Stimulated activated CD8-positive, alpha-beta memory T cell treated with anti-CD3 and anti-CD28 coated beads, Interleukin-2, amount 100 ng/mL, for 1 hour (primary cell): ENCODE data around the gene TBX5.
"Not testable (repeated sequence)": the region's sequence is repeated elsewhere in the genome, so short reads cannot be mapped to it uniquely, and the experiment has no call there.

Source experiments
- DNase-seq, 2 donors: peaks; one replicate each; pipeline ENCODE4 v3.0.0-alpha.2; 2020; ENCODE audit warnings: low read depth in 2 of 2

TBX5 gene

DNA sequence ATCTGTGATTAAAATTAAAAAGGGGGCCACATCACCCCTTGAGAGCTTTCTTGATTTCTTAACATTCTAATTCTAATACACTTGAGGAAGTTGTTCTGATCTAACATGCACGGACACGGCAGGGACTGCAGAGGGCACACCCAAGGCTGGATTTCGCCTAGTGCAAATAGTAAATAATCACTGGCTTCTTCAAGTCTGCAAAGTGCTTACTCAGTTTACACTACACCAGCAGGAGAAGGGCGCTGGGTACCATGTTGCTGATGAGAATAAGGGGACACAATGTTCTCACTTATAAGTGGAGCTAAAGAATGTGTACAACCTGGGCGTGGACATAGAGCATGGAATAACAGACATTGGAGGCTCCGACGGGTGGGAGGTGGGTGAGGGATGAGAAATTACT, 34.2 kb downstream of the TBX5 start:
- DNase-seq = no peak

DNA sequence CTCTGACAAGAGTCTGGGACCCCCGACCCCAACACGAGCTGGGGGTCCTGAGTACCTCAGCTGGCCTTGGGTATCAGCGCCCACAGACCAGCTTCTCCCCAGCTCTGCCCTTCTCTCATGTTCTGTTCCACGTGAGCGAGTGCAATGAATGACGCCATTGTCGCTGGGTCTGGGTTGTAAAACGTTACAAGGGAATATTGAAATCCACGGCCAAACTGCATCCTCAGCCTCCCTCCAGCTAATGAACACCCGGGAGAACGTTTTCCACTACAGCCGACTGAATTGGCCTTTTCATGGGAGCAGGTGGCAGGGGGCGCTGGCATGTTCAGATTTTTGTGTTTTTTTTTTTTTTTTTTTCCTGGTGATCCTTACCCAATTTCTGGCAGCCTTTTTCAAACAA, 34.7 kb downstream of the TBX5 start:
- no peak for DNase-seq

DNA sequence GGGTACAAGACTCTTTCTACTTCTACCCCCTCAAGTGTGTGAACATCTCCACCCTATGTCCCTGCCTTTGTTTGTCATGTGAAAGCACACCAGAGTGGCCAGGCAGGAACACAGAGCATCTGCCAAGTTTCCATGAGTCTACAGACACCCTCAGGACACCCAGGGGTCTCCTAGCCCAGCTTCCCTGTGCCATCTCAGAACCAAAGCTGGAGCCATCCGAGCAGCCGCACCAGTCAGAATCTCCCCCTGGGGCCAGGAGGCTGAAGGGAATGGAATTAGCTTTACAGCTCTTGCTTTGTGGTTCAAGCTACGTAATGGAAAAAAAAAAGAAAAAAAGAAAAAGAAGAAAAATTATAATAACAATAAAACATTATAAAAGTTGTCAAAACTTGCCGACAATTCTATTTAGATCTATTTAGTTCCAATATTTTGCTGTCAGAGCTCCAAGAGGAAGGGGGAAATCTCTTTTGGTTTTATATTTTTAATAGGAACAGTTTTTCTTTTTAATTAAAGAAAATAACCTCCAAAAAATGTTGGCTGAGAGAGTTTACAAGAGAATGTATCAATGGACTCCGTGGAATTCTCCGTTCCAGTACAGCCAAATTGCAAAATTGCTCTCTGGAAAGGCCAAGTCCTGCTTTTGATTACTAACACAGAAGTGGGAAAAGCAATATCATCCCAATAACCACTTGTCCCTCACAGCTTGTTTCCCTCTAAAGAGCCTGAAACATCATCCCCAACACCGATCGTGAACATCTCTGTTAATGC, 37.1 kb downstream of the TBX5 start:
- DNase-seq = no peak

DNA sequence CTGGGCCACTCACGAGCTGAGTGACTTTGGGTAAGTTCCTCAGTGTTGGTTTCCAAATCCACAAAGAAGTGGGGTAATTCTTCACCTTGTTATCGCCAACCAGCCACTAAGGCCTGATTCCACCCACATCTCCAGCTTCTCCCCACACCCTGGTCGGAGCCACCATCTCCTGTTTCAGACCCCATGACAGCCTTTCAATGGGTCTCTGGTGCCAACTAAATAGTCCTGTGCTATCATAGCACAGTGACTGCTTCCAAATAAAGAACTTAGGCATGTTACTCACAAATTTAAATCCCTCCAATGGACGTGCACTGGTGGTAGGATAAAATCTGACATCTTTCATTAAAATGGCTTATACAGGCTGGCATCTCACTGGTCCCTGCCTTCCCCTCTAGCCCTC, 44.0 kb downstream of the TBX5 start:
- no peak for DNase-seq

DNA sequence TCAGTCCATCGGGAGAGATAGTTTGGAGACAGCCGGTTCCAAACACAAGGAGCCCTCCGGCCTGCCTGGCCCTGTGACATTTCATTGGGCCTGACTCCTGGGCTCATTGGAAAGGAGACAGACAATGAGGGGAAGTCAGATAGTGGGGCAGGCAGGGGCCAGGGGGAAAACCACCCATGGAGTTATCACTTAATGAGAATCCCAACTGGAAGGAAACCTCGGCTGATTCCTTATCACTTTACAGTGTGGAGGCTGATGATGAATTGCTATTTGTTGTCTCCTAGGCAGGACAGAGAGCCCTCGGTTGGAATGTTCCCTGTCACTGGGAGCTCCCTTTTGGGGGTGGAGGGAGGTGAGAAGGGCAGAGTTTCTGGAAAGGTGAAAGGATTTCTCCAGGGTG, 44.4 kb downstream of the TBX5 start:
- no peak for DNase-seq

DNA sequence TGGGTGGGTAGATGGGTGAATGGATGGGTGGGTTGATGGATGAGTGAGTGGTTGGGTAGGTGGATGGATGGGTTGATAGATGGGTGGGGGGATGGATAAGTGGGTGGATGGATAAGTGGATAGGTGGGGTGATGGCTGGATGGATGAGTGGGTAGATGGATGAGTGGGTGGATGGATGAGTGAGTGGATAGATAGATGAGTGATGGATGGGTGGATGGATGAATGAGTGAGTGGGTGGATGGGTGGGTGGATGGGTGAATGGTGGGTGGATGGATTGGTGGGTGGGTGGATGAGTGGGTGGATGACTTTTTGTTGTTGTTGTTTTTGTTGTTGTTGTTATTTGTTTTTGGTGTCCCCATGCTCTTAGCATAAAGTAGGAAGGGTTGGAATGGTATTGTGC, 45.5 kb downstream of the TBX5 start:
- no peak for DNase-seq

DNA sequence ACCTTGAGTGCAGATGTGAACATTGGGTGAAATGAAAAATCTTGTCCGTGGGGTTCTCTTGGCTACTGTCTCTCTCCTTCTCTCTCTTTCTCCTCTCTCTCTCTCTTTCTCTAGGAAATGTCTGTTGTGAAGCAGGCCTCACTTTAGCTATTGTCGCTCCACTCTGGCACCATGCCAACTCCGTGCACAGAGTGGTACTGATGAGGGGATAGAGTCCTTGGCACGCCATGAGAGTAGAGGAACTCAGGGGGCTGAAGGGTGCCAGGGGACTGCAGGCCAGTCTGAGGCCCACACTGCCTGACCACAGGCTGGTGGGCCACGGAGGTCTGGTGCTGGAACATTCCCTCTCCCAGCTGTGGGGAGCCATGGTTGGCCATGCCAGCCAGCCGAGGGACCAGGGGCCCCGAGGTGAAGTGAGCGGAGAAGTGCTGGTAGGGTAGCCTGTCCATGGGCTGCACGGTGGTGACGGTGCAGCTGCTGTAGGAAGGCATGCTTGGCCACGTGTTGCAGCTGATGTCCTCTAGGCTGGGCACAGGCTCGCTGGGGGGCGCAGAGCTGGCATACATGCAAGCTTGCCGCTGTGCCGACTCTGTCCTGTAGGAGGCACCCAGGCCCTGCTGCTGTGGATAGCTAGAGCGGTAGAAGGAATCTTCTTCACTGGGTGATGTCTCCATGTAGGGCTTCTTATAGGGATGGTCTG, 50.4 kb downstream of the TBX5 start:
- no peak for DNase-seq

DNA sequence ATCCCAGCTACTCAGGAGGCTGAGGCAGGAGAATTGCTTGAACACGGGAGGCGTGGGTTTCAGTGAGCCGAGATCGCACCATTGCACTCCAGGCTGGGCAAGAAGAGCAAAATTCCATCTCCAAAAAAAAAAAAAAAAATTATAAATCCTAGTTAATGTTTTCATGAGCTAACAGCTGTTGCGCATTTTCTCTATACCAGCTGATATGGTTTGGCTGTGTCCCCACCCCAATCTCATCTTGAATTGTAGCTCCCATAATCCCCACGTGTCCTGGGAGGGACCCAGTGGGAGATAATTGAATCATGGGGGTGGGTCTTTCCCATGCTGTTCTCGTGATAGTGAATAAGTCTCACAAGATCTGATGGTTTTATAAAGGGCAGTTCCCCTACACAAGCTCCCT, 56.7 kb downstream of the TBX5 start:
- DNase-seq = not testable (repeated sequence)

DNA sequence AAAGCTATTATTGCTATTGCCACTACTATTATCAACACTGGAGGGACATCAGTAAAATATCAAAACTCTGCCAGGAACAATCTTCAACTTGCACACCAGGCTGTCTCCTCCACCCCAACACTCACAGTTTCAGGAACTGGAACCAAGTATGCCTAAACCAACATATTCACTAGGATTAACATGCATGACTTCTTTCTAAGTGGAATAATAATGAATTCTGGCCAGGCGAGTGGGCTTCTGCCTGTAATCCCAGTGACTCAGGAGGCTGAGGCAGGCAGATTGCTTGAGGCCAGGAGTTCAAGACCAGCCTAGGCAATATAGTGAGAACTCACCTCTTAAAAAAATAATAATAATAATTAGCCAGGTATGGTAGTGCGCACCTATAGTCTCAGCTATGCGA, 58.1 kb downstream of the TBX5 start:
- DNase-seq = no peak

DNA sequence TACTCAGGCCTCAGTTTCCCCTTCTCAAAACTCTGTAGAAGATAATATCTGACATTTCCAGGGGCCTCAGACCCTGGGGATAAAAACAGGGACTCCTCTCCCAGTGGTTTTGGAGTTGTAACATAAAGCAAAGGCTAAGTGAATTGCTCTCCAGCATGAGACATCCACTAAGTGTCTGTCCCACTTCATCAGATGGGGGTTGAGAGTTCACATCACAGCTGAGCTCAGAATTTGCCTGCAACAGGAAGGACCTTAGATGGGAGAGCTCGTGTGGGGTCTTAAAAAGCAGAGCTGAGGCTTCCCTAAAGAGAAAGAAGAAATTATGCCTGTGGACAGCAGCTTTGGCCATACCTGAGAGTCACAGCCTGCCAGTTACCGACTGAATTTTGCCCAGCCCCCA, 61.1 kb downstream of the TBX5 start:
- no peak for DNase-seq

DNA sequence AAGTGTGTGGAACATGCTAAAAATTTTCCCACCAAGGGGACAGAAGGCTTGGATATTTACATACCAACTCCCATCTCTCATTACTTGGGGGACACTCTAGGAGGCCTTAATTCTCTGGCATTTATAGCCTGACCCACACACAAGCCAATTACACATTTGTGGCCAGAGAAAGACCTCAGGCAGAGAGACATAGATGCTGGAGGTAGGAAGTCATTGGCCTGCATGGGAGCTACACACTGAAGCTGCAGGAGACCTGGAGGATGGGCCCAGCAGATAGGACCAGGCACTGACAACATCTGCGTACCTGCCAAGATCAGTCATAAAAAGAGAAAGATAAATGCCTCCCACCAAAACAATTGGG, 61.7 kb downstream of the TBX5 start:
- DNase-seq = no peak

DNA sequence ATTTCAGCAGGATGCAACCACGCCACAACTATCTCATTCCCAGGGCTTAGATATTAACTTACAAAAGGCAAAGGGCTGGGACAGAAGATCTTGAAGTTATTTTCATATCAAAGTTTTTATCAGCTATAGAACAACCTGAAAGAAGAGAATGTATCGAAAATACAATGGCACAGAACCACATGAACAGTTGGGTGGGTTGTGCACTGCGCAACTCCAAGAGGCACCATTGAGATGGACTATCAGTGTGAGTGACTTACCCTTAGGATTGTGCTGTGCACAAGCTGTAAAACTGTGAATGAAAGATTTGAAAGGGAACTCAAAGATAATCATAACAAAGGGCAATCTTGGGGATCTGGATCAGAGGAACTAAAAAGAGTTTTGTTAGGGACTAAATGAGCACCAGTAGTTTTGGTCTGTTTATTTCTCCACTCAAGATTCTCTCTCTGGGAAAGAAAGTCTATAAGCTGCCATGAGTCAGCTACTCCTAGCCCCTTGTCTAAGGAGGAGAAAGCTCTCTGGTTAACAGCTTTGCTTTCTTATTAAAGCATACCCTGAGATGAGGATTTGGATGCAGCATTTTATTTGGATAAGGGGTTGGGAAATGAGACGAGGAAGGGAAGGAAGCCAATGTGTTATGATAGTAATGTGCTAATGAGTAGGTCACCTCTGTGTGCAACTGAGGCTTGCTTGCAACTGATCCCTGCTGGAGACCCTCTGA, 62.2 kb downstream of the TBX5 start:
- no peak for DNase-seq

DNA sequence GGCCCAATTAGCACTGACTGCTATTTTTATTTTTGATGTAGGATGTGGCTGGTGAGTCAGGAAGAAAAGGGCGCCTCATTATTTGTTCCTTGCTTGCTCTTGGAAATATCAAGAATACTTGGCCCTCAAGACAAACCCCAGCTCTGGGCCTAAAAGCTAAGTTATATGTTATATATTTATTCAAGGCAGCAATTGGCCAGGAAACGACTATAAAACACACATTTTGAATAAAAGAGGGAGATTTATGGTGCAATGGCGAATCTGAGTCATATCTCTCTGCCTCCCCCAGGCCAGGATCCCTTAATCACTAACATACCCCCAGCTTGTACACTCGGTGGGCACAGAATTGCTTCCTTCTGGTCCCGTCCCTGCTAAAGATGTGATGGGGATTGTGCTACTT, 63.3 kb downstream of the TBX5 start:
- no peak for DNase-seq

DNA sequence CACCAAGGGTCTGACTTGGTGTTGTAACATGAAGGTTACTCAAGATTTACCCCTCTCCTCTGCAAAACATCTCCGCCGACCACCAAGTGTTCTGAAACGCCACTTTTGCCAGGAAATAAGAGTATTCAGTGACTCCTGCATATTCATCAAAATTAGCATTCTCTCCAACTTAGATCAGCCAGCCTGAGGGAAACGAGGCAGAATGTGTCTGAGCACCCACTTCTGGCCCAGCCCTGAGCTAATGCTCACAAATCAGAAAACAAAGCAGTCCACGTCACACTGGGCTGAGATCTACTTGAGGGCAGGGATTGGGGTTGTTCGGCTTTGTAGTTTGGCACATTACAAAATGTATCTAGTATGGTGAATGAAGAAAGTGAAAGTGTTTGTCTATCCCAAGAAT, 64.3 kb downstream of the TBX5 start:
- DNase-seq = no peak

DNA sequence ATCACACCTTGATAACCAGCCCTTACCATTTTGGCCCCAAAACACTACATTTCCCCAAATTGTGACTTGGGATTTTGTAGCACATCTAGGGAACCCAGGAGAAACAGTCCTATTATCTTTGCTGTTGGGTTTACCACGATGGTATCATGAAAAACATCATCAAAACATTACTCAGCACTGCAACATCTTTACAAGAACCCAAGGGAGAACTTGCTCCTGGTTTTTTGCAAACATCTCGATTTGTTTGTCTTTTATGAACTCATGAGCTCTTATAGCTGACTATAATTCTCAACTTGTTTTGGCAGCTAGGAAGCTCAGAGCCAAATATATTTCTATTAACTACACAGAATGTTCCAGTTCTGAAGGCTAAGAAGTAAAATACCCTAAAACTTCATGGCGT, 65.7 kb downstream of the TBX5 start:
- DNase-seq = no peak

DNA sequence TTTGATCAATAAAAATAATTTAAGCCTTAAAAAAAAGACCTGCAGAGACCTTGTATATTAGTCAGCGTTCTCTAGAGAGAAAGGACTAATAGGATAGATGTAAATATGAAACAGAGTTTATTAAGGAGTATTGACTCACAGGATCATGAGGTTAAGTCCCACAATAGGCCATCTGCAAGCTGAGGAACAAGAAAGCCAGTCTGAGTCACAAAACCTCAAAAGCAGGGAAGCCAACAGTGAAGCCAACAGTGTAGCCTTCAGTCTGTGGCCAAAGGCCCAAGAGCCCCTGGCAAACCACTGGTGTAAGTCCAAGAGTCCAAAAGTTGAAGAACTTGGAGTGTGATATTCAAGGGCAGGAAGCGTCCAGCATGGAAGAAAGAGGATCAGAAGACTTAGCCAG, 66.3 kb downstream of the TBX5 start:
- DNase-seq = no peak

DNA sequence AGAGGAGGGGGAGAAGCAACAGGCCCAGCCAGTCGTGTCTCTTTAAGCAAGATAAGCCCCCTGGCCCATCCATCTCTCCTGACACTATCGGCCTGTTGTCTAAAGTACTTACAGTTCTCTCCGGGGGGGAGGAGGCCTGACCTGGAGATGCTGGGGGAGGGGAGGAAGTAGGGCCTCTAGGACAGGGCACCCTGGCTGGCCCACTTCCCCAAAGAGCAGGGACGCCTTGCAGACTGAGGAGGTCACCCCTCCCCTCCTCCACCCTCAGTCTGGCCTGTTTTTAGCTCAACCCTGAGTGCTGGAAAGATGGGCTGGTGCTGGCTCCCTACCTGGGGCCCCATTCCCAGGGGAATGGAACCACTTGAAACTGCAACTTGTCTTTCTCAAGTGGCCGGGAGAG, 70.3 kb downstream of the TBX5 start:
- no peak for DNase-seq

DNA sequence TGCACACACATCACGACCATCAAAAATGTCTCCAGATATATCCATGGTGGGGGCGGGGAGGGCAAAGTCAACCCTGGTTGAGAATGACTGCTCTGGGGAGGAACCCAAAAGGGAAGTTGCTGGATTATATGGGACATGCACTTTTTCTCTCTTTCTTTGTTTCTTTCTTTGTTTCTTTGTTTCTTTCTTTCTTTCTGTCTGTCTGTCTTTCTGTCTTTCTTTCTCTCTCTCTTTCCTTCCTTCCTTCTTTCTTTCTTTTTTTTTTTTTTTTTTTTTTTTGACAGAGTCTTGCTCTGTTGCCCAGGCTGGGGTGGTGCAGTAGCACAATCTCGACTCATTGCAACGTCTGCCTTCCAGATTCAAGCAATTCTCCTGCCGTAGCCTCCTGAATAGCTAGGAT, 71.5 kb downstream of the TBX5 start:
- DNase-seq = no peak

DNA sequence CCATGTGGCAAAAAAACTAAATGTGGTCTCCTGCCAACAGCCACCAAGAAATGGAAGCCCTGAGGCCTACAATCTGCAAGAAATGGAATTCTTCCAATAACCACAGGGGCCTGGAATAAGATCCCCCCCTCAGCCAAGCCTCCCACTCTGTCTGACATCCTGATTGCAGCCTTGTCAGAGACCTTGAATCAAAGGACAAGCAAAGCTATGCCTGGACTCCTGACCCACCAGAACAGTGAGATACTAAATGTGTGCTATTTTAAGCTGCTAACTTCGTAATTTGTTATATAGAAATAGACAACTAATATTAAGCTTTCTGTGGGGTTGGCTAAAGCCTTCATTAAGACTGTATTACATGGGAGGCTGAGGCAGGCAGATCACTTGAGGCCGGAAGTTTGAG, 77.7 kb downstream of the TBX5 start:
- DNase-seq = no peak

DNA sequence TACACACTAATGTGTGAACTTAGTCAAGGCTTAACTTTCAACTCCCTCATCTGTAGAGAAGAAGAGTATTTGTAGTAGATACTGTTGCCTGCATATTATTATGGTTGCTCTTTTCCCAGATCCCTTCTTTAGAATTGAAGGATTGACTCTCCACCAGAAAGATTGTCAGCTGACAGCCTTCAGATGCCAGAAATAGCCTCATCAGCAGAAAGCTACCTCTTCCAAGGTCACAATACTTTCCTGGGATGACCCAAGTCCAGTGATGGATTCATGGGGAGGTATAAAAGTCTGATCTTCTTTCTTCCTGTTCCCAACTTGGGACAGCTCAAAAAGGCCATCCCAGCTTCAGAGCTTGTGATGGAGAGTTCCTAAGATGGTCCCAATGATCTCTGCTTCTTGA, 78.2 kb downstream of the TBX5 start:
- no peak for DNase-seq

DNA sequence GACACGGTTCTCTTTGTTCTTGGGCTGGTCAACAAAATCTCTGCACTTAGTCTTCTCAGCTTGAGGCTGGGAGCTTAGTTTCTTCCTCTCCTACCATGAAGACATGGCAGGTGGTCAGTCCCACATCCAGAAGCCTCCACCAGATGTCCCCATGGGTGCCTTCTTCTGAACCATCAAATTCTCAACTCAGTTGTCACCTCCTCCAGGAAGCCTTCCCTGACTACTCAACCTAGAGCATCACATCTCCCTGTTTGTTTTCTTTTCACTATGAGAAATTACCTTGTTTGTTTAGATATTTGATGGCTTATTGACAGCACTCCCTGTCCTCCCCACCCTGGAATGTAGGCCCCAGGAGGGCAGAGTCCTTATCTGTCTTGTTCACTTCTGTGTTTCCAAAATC, 84.4 kb downstream of the TBX5 start:
- DNase-seq = no peak

DNA sequence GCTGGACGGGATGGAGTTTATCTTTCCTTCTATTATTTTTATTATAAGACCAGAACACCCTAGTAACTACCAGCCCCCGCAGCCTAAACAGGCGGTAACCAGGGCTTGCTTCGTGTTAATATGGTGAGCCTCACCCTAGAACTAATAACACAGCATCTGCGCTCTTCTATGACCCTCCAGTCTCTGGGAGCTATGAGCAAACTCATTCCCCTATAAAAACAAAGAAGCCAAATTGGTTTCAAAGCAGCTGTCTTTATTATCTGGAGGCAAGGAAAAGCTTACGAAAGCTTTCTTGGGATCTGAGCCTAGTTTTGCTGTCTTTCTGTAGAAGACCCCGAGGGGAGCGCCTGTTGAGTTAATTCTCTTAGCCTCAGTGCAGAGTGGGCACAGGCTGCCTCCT, 85.0 kb downstream of the TBX5 start:
- DNase-seq = no peak

DNA sequence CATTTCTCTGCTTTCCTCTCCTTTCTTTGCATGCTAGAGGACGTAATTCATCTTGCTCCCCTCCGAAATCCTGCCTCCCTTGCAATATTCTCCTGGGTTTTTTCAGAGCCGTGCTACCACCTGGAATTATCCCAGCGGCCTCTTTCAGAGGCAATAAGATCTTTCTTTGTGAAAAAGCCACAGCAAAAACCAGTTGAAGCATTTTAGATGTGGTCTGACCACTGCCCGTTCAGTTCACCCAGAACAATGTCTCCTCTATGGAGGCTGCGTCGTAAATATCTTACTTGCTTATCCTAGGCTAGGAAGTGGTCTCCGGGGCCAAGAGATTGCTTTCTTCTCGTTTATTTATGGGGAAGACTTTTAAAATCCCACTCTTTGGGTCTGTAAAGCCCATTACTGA, 85.8 kb downstream of the TBX5 start:
- DNase-seq = no peak
